ENCODE measurements around the gene FER1L5. TPM values are rescaled to one million over a fixed set of nuclear protein-coding genes. Genes with fewer than 3 reads are reported as not detected.

FER1L5 gene
- not detected for total RNA-seq

- H3K27ac Mint-ChIP-seq, result no peak within 1 kb of the TSS
- no peaks in the 10 kb centered on the region for H3K36me3 Mint-ChIP-seq (ENCODE audit: low read depth)
- H3K27me3 Mint-ChIP-seq (ENCODE audit: low read depth), result peaks cover 6% of the 10 kb centered on the region
- ATAC-seq, result no peak
- H3K4me3 Mint-ChIP-seq, result no peak within 1 kb of the TSS
- no peak for DNase-seq
- H3K4me1 Mint-ChIP-seq (ENCODE audit: low read depth), result peaks cover 7% of the 10 kb centered on the region
- POLR2A ChIA-PET, result no interaction called here
- CTCF ChIA-PET, result interaction anchor here (0.8 kb wide), 1 partner anchor 469 kb away, joined by 4 read pairs; no protein-coding TSS in a partner anchor
- H3K9me3 Mint-ChIP-seq (ENCODE audit: insufficient read depth), result no peaks in the 10 kb centered on the region
Observed at GRCh38 chr2:96642564-96643360, at the start of gene FER1L5. Gene FER1L5 (plus strand): TSS chr2:96642764. CDS start chr2:96642837, 73 bp downstream.

GRCh38 chr2:96594282-96594681 is 48.3 kb upstream of the FER1L5 start:
- Mint-ChIP-seq H3K27ac (peak overlapping the region; percentile 89), H3K9me3 (ENCODE audit: insufficient read depth) (no peaks in the 10 kb centered on the region), H3K36me3 (ENCODE audit: low read depth) (peaks cover 77% of the 10 kb centered on the region), H3K4me3 (peak overlapping the region; percentile 50), H3K4me1 (ENCODE audit: low read depth) (peaks cover 59% of the 10 kb centered on the region), H3K27me3 (ENCODE audit: low read depth) (no peaks in the 10 kb centered on the region)
- ChIA-PET CTCF (interaction anchor here (0.8 to 2.3 kb wide), 11 partner anchors 10 to 518 kb away, joined by 3 to 9 read pairs (median 5); partner anchors contain the start of genes ANKRD36, ARID5A and CNNM4), POLR2A (interaction anchor here (0.7 to 1.3 kb wide), 4 partner anchors 10 to 57 kb away, joined by 3 to 6 read pairs (median 4); partner anchors contain the start of gene KANSL3)
- DNase-seq, result no peak
- ATAC-seq, result peak; percentile 55

GRCh38 chr2:96594691-96595152 is 47.8 kb upstream of the FER1L5 start:
- H3K9me3 Mint-ChIP-seq (ENCODE audit: insufficient read depth), result no peaks in the 10 kb centered on the region
- peak overlapping the region; percentile 89 for H3K27ac Mint-ChIP-seq
- peaks cover 77% of the 10 kb centered on the region for H3K36me3 Mint-ChIP-seq (ENCODE audit: low read depth)
- H3K4me1 Mint-ChIP-seq (ENCODE audit: low read depth), result peaks cover 59% of the 10 kb centered on the region
- peak overlapping the region; percentile 50 for H3K4me3 Mint-ChIP-seq
- H3K27me3 Mint-ChIP-seq (ENCODE audit: low read depth), result no peaks in the 10 kb centered on the region
- ATAC-seq (peak; percentile 93), DNase-seq (peak; percentile 65)
- POLR2A ChIA-PET, result interaction anchor here (0.7 to 1.3 kb wide), 3 partner anchors 9 to 58 kb away, joined by 3 to 6 read pairs (median 4); partner anchors contain the start of gene KANSL3
- CTCF ChIA-PET, result interaction anchor here (0.6 to 2.3 kb wide), 10 partner anchors 11 to 518 kb away, joined by 3 to 9 read pairs (median 6); partner anchors contain the start of genes ANKRD36, ARID5A and CNNM4

- ATAC-seq, result no peak
- H3K9me3 Mint-ChIP-seq (ENCODE audit: insufficient read depth), result no peaks in the 10 kb centered on the region
- H3K4me1 Mint-ChIP-seq (ENCODE audit: low read depth), result peaks cover 71% of the 10 kb centered on the region
- POLR2A ChIA-PET, result no interaction called here
- H3K27ac Mint-ChIP-seq, result peak overlapping the region; percentile 31
- CTCF ChIA-PET, result no interaction called here
- H3K27me3 Mint-ChIP-seq (ENCODE audit: low read depth), result no peaks in the 10 kb centered on the region
- DNase-seq, result no peak
- peaks cover 85% of the 10 kb centered on the region for H3K36me3 Mint-ChIP-seq (ENCODE audit: low read depth)
- no peak overlapping the region for H3K4me3 Mint-ChIP-seq
Observed at GRCh38 chr2:96596596-96596995, 46.0 kb upstream of the FER1L5 start.

- no peak overlapping the region for H3K27ac Mint-ChIP-seq
- DNase-seq (no peak), ATAC-seq (no peak)
- ChIA-PET POLR2A (no interaction called here), CTCF (interaction anchor here (0.8 kb wide), 1 partner anchor 161 kb away, joined by 3 read pairs; no protein-coding TSS in a partner anchor)
- no peak overlapping the region for H3K4me3 Mint-ChIP-seq
- peaks cover 79% of the 10 kb centered on the region for H3K36me3 Mint-ChIP-seq (ENCODE audit: low read depth)
- no peaks in the 10 kb centered on the region for H3K9me3 Mint-ChIP-seq (ENCODE audit: insufficient read depth)
- no peaks in the 10 kb centered on the region for H3K27me3 Mint-ChIP-seq (ENCODE audit: low read depth)
- H3K4me1 Mint-ChIP-seq (ENCODE audit: low read depth), result peaks cover 50% of the 10 kb centered on the region
Observed at GRCh38 chr2:96599941-96600340, 42.6 kb upstream of the FER1L5 start.

- ATAC-seq (peak; percentile 44), DNase-seq (no peak)
- Mint-ChIP-seq H3K36me3 (ENCODE audit: low read depth) (peaks cover 85% of the 10 kb centered on the region), H3K4me3 (no peak overlapping the region), H3K9me3 (ENCODE audit: insufficient read depth) (no peaks in the 10 kb centered on the region), H3K27me3 (ENCODE audit: low read depth) (no peaks in the 10 kb centered on the region), H3K4me1 (ENCODE audit: low read depth) (peaks cover 34% of the 10 kb centered on the region), H3K27ac (peak overlapping the region; percentile 77)
- ChIA-PET CTCF (interaction anchor here (0.7 to 1.5 kb wide), 4 partner anchors 47 to 511 kb away, joined by 3 to 5 read pairs (median 4); partner anchors contain the start of gene ANKRD36), POLR2A (interaction anchor here (0.6 to 0.9 kb wide), 2 partner anchors 10 to 16 kb away, joined by 3 to 4 read pairs; no protein-coding TSS in a partner anchor)
Observed at GRCh38 chr2:96601382-96602292, 40.9 kb upstream of the FER1L5 start.

- ATAC-seq (no peak), DNase-seq (no peak)
- ChIA-PET CTCF (interaction anchor here (1.1 to 1.5 kb wide), 3 partner anchors 48 to 510 kb away, joined by 3 to 4 read pairs (median 4); partner anchors contain the start of gene ANKRD36), POLR2A (interaction anchor here (0.6 to 0.9 kb wide), 2 partner anchors 9 to 15 kb away, joined by 3 to 4 read pairs; no protein-coding TSS in a partner anchor)
- Mint-ChIP-seq H3K27me3 (ENCODE audit: low read depth) (no peaks in the 10 kb centered on the region), H3K4me3 (no peak overlapping the region), H3K27ac (peak overlapping the region; percentile 77), H3K36me3 (ENCODE audit: low read depth) (peaks cover 84% of the 10 kb centered on the region), H3K9me3 (ENCODE audit: insufficient read depth) (no peaks in the 10 kb centered on the region), H3K4me1 (ENCODE audit: low read depth) (peaks cover 28% of the 10 kb centered on the region)
Observed at GRCh38 chr2:96602330-96602823, 40.2 kb upstream of the FER1L5 start.

GRCh38 chr2:96604104-96604503 is 38.5 kb upstream of the FER1L5 start:
- Mint-ChIP-seq H3K4me3 (no peak overlapping the region), H3K27ac (no peak overlapping the region), H3K36me3 (ENCODE audit: low read depth) (peaks cover 83% of the 10 kb centered on the region), H3K27me3 (ENCODE audit: low read depth) (no peaks in the 10 kb centered on the region), H3K9me3 (ENCODE audit: insufficient read depth) (no peaks in the 10 kb centered on the region), H3K4me1 (ENCODE audit: low read depth) (peaks cover 24% of the 10 kb centered on the region)
- ChIA-PET POLR2A (interaction anchor here (0.6 to 1.2 kb wide), 3 partner anchors 10 to 37 kb away, joined by 3 to 4 read pairs (median 4); no protein-coding TSS in a partner anchor), CTCF (interaction anchor here (1.2 to 1.8 kb wide), 3 partner anchors 28 to 197 kb away, joined by 3 to 5 read pairs (median 4); no protein-coding TSS in a partner anchor)
- DNase-seq (no peak), ATAC-seq (no peak)

GRCh38 chr2:96608469-96609455 is 33.8 kb upstream of the FER1L5 start:
- no peak for ATAC-seq
- CTCF ChIA-PET, result no interaction called here
- no peak for DNase-seq
- H3K9me3 Mint-ChIP-seq (ENCODE audit: insufficient read depth), result no peaks in the 10 kb centered on the region
- H3K4me3 Mint-ChIP-seq, result no peak overlapping the region
- H3K27me3 Mint-ChIP-seq (ENCODE audit: low read depth), result no peaks in the 10 kb centered on the region
- peaks cover 82% of the 10 kb centered on the region for H3K36me3 Mint-ChIP-seq (ENCODE audit: low read depth)
- POLR2A ChIA-PET, result no interaction called here
- H3K4me1 Mint-ChIP-seq (ENCODE audit: low read depth), result no peaks in the 10 kb centered on the region
- peak overlapping the region; percentile 57 for H3K27ac Mint-ChIP-seq

- peaks cover 62% of the 10 kb centered on the region for H3K36me3 Mint-ChIP-seq (ENCODE audit: low read depth)
- ChIA-PET POLR2A (no interaction called here), CTCF (no interaction called here)
Observed at GRCh38 chr2:96616128-96616527, 26.4 kb upstream of the FER1L5 start.

More at GRCh38 chr2:96616128-96616527, 26.4 kb upstream of the FER1L5 start:
- DNase-seq (no peak), ATAC-seq (no peak)
- H3K4me3 Mint-ChIP-seq, result no peak overlapping the region
- no peaks in the 10 kb centered on the region for H3K9me3 Mint-ChIP-seq (ENCODE audit: insufficient read depth)
- H3K27ac Mint-ChIP-seq, result peak overlapping the region; percentile 9
- H3K27me3 Mint-ChIP-seq (ENCODE audit: low read depth), result no peaks in the 10 kb centered on the region
- H3K4me1 Mint-ChIP-seq (ENCODE audit: low read depth), result peaks cover 39% of the 10 kb centered on the region

Data from activated CD8-positive, alpha-beta T cell treated with anti-CD3 and anti-CD28 coated beads, Interleukin-2, amount 10 ng/mL, durations not matched to agents 7 days and 5 days (primary cell).